GM21367 (cell line): ENCODE measurements around the gene AGAP1.
"Not testable (repeated sequence)": the region's sequence is repeated elsewhere in the genome, so short reads cannot be mapped to it uniquely, and the experiment has no call there.

Source experiments
- ATAC-seq: cut with Tn5 transposase; IDR thresholded peaks from one replicate; pipeline ENCODE4 v1.9.1; 2021; ENCODE audit not compliant: unreplicated experiment

AGAP1 gene

GRCh38 chr2:235752846-235753245 is 259.0 kb downstream of the AGAP1 start:
- no peak for ATAC-seq

GRCh38 chr2:235754357-235755207 is 260.7 kb downstream of the AGAP1 start:
- ATAC-seq = no peak

- ATAC-seq = no peak
These were observed 262.6 kb downstream of the AGAP1 start for GRCh38 chr2:235756491-235756890.

- no peak for ATAC-seq
These were observed 263.4 kb downstream of the AGAP1 start for GRCh38 chr2:235757212-235757611.

- no peak for ATAC-seq
These were observed 263.8 kb downstream of the AGAP1 start for GRCh38 chr2:235757640-235758039.

- ATAC-seq = no peak
These were observed 269.2 kb downstream of the AGAP1 start for GRCh38 chr2:235762832-235763598.

GRCh38 chr2:235763816-235764215 is 270.0 kb downstream of the AGAP1 start:
- ATAC-seq = no peak

GRCh38 chr2:235764478-235764877 is 270.6 kb downstream of the AGAP1 start:
- ATAC-seq = not testable (repeated sequence)

- no peak for ATAC-seq
These were observed 271.5 kb downstream of the AGAP1 start for GRCh38 chr2:235765181-235765820.

GRCh38 chr2:235766278-235766677 is 272.4 kb downstream of the AGAP1 start:
- peak; percentile 74 for ATAC-seq

- no peak for ATAC-seq
These were observed 274.8 kb downstream of the AGAP1 start for GRCh38 chr2:235768606-235769005.

- ATAC-seq = no peak
These were observed 275.2 kb downstream of the AGAP1 start for GRCh38 chr2:235769046-235769445.

- ATAC-seq = no peak
These were observed 277.3 kb downstream of the AGAP1 start for GRCh38 chr2:235770909-235771820.

GRCh38 chr2:235773188-235773928 is 279.5 kb downstream of the AGAP1 start:
- no peak for ATAC-seq

GRCh38 chr2:235774153-235774870 is 280.5 kb downstream of the AGAP1 start:
- ATAC-seq = no peak

- ATAC-seq = no peak
These were observed 282.7 kb downstream of the AGAP1 start for GRCh38 chr2:235776531-235776930.

- peak; percentile 49 for ATAC-seq
These were observed 285.6 kb downstream of the AGAP1 start for GRCh38 chr2:235779444-235779896.

- no peak for ATAC-seq
These were observed 286.6 kb downstream of the AGAP1 start for GRCh38 chr2:235780401-235780800.

GRCh38 chr2:235781775-235782174 is 287.9 kb downstream of the AGAP1 start:
- no peak for ATAC-seq
